NCI-H128 (cell line): ENCODE measurements around the gene TIRAP.

ENCODE experiments used
- DNase-seq: peaks from one replicate; lab custom pipeline; 2025; ENCODE audit not compliant: unreplicated experiment; lab: John Stamatoyannopoulos, UW

TIRAP gene

DNA sequence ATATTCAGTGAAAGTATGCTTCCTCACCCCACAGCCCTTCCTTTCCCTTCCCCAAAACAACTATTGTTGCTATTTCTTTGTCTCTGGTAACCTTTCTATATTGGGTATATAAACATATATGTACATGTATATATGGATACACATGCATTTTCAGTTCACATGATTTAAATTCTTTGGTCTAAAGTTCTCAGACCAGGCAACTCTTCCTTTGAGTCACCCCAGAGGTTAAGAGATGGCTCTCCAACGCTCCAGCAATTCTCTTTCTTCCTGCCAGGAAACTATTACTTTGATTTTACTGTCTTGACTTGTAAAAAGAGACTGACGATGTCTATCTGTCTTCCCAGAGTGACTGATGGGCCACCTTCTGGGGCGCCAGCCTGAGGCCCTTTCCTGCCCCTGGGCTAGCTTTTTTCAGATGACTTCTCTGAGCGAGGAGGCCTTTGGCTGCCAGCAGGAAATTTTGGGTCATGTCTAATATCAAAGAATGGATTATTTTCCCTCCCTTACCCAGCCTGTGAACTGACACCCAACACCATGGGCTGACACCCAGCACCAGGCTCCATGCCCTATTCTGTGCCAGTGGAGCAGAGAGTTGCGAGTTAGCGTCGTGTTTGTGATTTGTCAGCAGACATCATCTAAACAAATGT, 58.2 kb downstream of the TIRAP start:
- no peak for DNase-seq

DNA sequence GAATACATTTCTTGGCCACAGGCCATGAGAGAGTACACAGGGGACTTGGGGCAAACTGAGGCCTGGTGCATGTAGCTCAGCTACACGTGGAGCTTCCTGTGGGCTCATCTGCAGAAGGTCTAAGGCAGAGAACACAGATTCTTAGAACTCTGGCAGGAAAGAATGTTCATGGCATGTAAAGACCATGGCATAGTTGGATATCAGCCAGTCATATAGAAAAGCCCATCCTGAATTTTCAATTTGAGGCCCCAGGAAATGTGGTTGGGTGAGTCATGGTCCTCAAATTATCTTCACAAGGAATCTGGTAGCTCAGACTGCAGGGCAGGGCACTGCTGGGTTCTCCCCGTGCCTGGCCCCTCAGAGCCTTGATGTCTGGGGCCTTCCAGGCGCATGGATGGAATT, 58.9 kb downstream of the TIRAP start:
- DNase-seq, result no peak

DNA sequence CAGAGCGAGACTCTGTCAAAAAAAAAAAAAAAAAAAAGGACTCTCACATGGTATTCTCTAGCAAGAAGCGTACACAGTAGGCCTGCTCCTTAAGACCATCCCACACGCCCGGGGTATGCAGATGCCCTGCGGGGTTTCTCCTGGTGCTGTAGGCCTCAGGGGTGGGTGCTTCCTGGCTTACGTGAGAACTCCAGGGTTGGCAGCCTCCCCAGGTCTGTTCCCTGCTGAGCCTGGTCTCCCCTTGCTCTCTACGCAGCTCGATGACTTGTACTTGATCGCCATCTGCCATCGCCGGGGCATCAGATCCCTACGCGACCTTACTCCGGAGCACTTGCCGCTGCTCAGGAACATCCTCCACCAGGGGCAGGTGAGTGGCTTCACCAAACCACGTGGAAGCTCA, 60.2 kb downstream of the TIRAP start:
- DNase-seq, result no peak
